NCI-H2227 (cell line): ENCODE measurements around the gene MAP3K4.

ENCODE experiments used
- DNase-seq: peaks from one replicate; lab custom pipeline; 2025; ENCODE audit not compliant: unreplicated experiment; lab: John Stamatoyannopoulos, UW

Gene MAP3K4

GRCh38 chr6:161035182-161035980 lies 43.8 kb downstream of the MAP3K4 start:
- no peak for DNase-seq

GRCh38 chr6:161035981-161036263 lies 44.4 kb downstream of the MAP3K4 start:
- no peak for DNase-seq

GRCh38 chr6:161037873-161038228 lies 46.3 kb downstream of the MAP3K4 start:
- DNase-seq = no peak

GRCh38 chr6:161038229-161039031 lies 46.9 kb downstream of the MAP3K4 start:
- DNase-seq = no peak

GRCh38 chr6:161041274-161041673 lies 49.7 kb downstream of the MAP3K4 start:
- DNase-seq = no peak

- no peak for DNase-seq
Observed at GRCh38 chr6:161044335-161044734, 52.8 kb downstream of the MAP3K4 start.

GRCh38 chr6:161048641-161049040 lies 57.1 kb downstream of the MAP3K4 start:
- no peak for DNase-seq

GRCh38 chr6:161050134-161050765 lies 58.7 kb downstream of the MAP3K4 start:
- no peak for DNase-seq

- no peak for DNase-seq
Observed at GRCh38 chr6:161053103-161053502, 61.5 kb downstream of the MAP3K4 start.

- DNase-seq = no peak
Observed at GRCh38 chr6:161054876-161055275, 63.3 kb downstream of the MAP3K4 start.

GRCh38 chr6:161056451-161056850 lies 64.9 kb downstream of the MAP3K4 start:
- DNase-seq = no peak

- no peak for DNase-seq
Observed at GRCh38 chr6:161057103-161058091, 65.8 kb downstream of the MAP3K4 start.

- DNase-seq = no peak
Observed at GRCh38 chr6:161058741-161059140, 67.2 kb downstream of the MAP3K4 start.

GRCh38 chr6:161061576-161061975 lies 70.0 kb downstream of the MAP3K4 start:
- no peak for DNase-seq

GRCh38 chr6:161064915-161065314 lies 73.3 kb downstream of the MAP3K4 start:
- no peak for DNase-seq

GRCh38 chr6:161066511-161066910 lies 74.9 kb downstream of the MAP3K4 start:
- DNase-seq = no peak

GRCh38 chr6:161067749-161068148 lies 76.2 kb downstream of the MAP3K4 start:
- no peak for DNase-seq

- DNase-seq = no peak
Observed at GRCh38 chr6:161068321-161068741, 76.8 kb downstream of the MAP3K4 start.

- DNase-seq = no peak
Observed at GRCh38 chr6:161073930-161074329, 82.4 kb downstream of the MAP3K4 start.

- no peak for DNase-seq
Observed at GRCh38 chr6:161074496-161075121, 83.0 kb downstream of the MAP3K4 start.
